Smooth muscle cell (in vitro differentiated cells): ENCODE results near the gene CROCC2. TPM values are rescaled to one million over a fixed set of nuclear protein-coding genes. Genes with fewer than 3 reads are reported as not detected.

Experiments used
- DNase-seq: peaks from one replicate; lab custom pipeline; 2025; ENCODE audit not compliant: unreplicated experiment; lab: John Stamatoyannopoulos, UW
- H2AFZ ChIP-seq: fragments of 200-600 bp; sonication (generic); 2 replicates; pipeline ENCODE4 v1.6.0; 2016; ENCODE audit warnings: antibody characterized with exemption, low read depth, mild to moderate bottlenecking
- H3F3A ChIP-seq: fragments of 200-600 bp; sonication (generic); 2 replicates; pipeline ENCODE4 v1.6.0; 2017; ENCODE audit warnings: antibody characterized with exemption, low read depth
- H3K27ac ChIP-seq: fragments of 200-600 bp; sonication (generic); 2 replicates; pipeline ENCODE4 v1.5.1; 2016; ENCODE audit warnings: low read depth, mild to moderate bottlenecking
- H3K27me3 ChIP-seq: fragments of 200-600 bp; sonication (generic); 2 replicates; pipeline ENCODE4 v1.6.1; 2016; ENCODE audit warnings: low read depth, mild to moderate bottlenecking
- H3K36me3 ChIP-seq: fragments of 200-600 bp; sonication (generic); 2 replicates; pipeline ENCODE4 v1.5.1; 2016; ENCODE audit warnings: low read depth
- H3K4me1 ChIP-seq: fragments of 200-600 bp; sonication (generic); 2 replicates; pipeline ENCODE4 v1.5.1; 2016; ENCODE audit warnings: low read depth
- H3K4me2 ChIP-seq: fragments of 200-600 bp; sonication (generic); 2 replicates; pipeline ENCODE4 v1.6.0; 2016; ENCODE audit warnings: mild to moderate bottlenecking
- H3K4me3 ChIP-seq: fragments of 200-600 bp; sonication (generic); 2 replicates; pipeline ENCODE4 v1.5.1; 2016; ENCODE audit warnings: mild to moderate bottlenecking
- H3K79me2 ChIP-seq: fragments of 200-600 bp; sonication (generic); 2 replicates; pipeline ENCODE4 v1.6.0; 2016; ENCODE audit warnings: low read depth, mild to moderate bottlenecking
- H3K9ac ChIP-seq: fragments of 200-600 bp; sonication (generic); 2 replicates; pipeline ENCODE4 v1.6.0; 2016; ENCODE audit warnings: low read depth
- H3K9me3 ChIP-seq: fragments of 200-600 bp; sonication (generic); replicated peaks from 2 replicates; pipeline ENCODE4 v1.5.1; 2016; ENCODE audit warnings: low read depth
- H4K20me1 ChIP-seq: fragments of 200-600 bp; sonication (generic); 2 replicates; pipeline ENCODE4 v1.6.0; 2016; ENCODE audit warnings: low read depth
- WGBS: methylation state at CpG from one replicate; pipeline ENCODE4 v1.1.7; 2016; ENCODE audit warnings: low lambda C conversion rate; 5-methylcytosine and 5-hydroxymethylcytosine counted together
- polyA plus RNA-seq: library from polyadenylated mRNA; unstranded; fragments of >200 nt; fragmentation: Nextera tagmentation; extraction: Ambion mirVana; gene quantifications from 2 replicates; pipeline ENCODE4 v1.2.1, GENCODE V29; 2016
- total RNA-seq: library from RNA; depleted of rRNA; stranded (reverse); fragments of >200 nt; gene quantifications from 2 replicates; pipeline ENCODE4 v1.2.3, GENCODE V29; 2014
- TF ChIP-seq, protein P1 (sequence below): fragments of 200-600 bp; sonication (generic); IDR thresholded peaks from 2 replicates; pipeline ENCODE4 v1.5.1; 2017; ENCODE audit warnings: borderline replicate concordance, mild to moderate bottlenecking, antibody characterized with exemption; ENCODE audit not compliant: insufficient read depth, poor library complexity, severe bottlenecking

CROCC2 gene
- total and polyA plus RNA-seq, 2 experiments from 2014 or later = not detected

- Histone ChIP-seq H3K79me2 (no peaks in the 10 kb centered on the region), H3K27me3 (no peaks in the 10 kb centered on the region), H2AFZ (no peak overlapping the region), H3F3A (no peaks in the 10 kb centered on the region), H3K4me1 (peaks cover 7% of the 10 kb centered on the region), H3K9me3 (no peaks in the 10 kb centered on the region), H4K20me1 (no peaks in the 10 kb centered on the region), H3K27ac (no peak overlapping the region), H3K4me2 (no peak overlapping the region), H3K36me3 (no peaks in the 10 kb centered on the region), H3K4me3 (no peak overlapping the region), H3K9ac (no peak overlapping the region)
- TF ChIP-seq, protein P1, sequence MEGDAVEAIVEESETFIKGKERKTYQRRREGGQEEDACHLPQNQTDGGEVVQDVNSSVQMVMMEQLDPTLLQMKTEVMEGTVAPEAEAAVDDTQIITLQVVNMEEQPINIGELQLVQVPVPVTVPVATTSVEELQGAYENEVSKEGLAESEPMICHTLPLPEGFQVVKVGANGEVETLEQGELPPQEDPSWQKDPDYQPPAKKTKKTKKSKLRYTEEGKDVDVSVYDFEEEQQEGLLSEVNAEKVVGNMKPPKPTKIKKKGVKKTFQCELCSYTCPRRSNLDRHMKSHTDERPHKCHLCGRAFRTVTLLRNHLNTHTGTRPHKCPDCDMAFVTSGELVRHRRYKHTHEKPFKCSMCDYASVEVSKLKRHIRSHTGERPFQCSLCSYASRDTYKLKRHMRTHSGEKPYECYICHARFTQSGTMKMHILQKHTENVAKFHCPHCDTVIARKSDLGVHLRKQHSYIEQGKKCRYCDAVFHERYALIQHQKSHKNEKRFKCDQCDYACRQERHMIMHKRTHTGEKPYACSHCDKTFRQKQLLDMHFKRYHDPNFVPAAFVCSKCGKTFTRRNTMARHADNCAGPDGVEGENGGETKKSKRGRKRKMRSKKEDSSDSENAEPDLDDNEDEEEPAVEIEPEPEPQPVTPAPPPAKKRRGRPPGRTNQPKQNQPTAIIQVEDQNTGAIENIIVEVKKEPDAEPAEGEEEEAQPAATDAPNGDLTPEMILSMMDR = no peak
- no peak for DNase-seq
- WGBS = 90% methylated on average over 14 of the region's 14 CpGs
Observed at GRCh38 chr2:240959941-240960308, 53.8 kb downstream of the CROCC2 start.

DNA sequence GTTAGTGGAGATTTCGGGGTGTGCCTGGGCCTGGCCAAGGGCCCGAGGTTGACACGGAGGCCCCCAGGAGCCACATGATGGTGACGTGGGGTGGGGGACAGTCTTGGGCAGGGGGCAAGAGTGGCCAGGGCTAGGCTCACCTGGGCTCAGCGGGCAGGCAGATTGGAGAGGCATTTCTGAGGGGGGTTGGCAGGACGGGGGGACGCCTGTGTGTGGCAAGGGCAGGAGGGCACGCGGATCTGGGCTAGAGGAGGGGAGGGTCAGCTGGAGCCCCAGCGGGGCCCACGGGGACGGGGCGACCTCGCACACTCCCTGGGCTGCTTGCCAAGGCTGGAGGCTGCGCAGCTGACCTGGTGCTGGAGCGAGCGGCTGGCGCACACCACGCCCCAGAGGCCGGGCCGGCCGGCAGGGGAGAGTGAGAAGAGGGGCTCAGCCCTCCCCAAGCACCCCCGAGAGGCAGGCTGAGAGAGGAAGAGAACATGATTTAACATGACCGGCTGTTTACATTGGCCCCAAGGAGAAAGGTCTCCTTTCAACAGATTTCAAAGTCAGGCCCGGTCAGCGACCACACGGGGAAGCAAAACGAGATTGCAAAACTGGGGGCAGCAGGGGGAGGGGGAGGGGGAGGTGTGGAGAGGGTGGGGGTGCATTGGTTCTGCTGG is 54.3 kb downstream of the CROCC2 start:
- Histone ChIP-seq H3K4me2 (no peak overlapping the region), H3K36me3 (no peaks in the 10 kb centered on the region), H3K79me2 (no peaks in the 10 kb centered on the region), H3K27ac (no peak overlapping the region), H3F3A (no peaks in the 10 kb centered on the region), H3K4me3 (no peak overlapping the region), H3K27me3 (no peaks in the 10 kb centered on the region), H3K4me1 (peaks cover 7% of the 10 kb centered on the region), H4K20me1 (no peaks in the 10 kb centered on the region), H3K9ac (no peak overlapping the region), H2AFZ (no peak overlapping the region), H3K9me3 (no peaks in the 10 kb centered on the region)
- DNase-seq = no peak
- 62% methylated on average over 19 of the region's 28 CpGs for WGBS
- TF ChIP-seq, protein P1 = no peak

DNA sequence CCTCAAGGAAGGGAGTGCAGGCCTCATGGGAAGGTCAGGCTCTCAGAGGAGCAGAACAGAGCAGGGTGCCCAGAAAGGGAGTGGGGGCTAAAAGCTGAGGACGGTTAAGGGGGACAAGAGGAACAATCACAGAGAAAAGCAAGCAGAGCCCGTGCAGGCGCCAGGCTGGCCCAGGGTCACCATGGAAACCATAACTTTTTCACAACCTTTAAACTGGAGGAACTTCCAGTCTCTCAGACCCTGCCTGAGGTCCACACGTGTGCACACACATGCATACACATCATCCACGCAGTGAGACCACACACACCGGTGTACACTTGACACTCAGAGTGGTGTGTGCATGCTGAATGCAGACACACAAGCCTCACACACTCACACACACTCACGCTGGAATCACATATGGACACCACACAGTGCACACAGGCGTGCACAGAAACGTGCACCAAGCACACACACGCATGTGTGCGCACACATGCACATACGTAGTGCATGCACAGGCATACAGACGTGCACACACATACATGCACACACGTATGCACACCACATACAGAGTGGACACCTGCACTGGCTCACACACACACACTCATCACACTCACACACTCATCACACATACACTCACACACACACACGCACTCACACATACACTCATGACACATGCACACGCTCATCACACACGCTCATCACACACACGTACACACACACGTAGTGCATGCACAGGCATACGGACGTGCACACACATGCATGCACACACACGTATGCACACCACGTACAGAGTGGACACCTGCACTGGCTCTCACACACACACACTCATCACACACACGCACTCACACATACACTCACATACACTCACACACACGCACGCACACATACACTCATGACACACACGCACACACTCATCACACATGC is 55.1 kb downstream of the CROCC2 start:
- Histone ChIP-seq H3K4me1 (peaks cover 7% of the 10 kb centered on the region), H3K4me3 (no peak overlapping the region), H3K27ac (no peak overlapping the region), H3F3A (no peaks in the 10 kb centered on the region), H2AFZ (no peak overlapping the region), H3K9ac (no peak overlapping the region), H3K9me3 (no peaks in the 10 kb centered on the region), H3K79me2 (no peaks in the 10 kb centered on the region), H3K36me3 (no peaks in the 10 kb centered on the region), H4K20me1 (no peaks in the 10 kb centered on the region), H3K27me3 (no peaks in the 10 kb centered on the region), H3K4me2 (no peak overlapping the region)
- TF ChIP-seq, protein P1 = no peak
- no peak for DNase-seq
- WGBS = 89% methylated on average over 25 of the region's 27 CpGs

GRCh38 chr2:240961910-240962299 is 55.8 kb downstream of the CROCC2 start:
- H4K20me1 ChIP-seq = no peaks in the 10 kb centered on the region
- no peaks in the 10 kb centered on the region for H3K27me3 ChIP-seq
- no peak for DNase-seq
- H3K4me3 ChIP-seq = no peak overlapping the region
- no peak overlapping the region for H3K27ac ChIP-seq
- peak overlapping the region; percentile 12 for H3K4me2 ChIP-seq
- H3K36me3 ChIP-seq = no peaks in the 10 kb centered on the region
- no peaks in the 10 kb centered on the region for H3K79me2 ChIP-seq
- no peaks in the 10 kb centered on the region for H3F3A ChIP-seq
- TF ChIP-seq, protein P1 = no peak
- no peak overlapping the region for H2AFZ ChIP-seq
- no peak overlapping the region for H3K9ac ChIP-seq
- H3K4me1 ChIP-seq = peaks cover 7% of the 10 kb centered on the region
- H3K9me3 ChIP-seq = no peaks in the 10 kb centered on the region
- 66% methylated on average over 12 of the region's 12 CpGs for WGBS
